Motor neuron (in vitro differentiated cells): ENCODE measurements around the gene LRTM2. TPM values are rescaled to one million over a fixed set of nuclear protein-coding genes. Genes with fewer than 3 reads are reported as not detected.

Source experiments
- ATAC-seq, 8 experiments: fragments of 200-7000 bp; cut with Tn5 transposase; replicated peaks in 6 of 8; 2 replicates each; pipeline ENCODE4 v1.8.0; 2021; ENCODE audit warnings: mild to moderate bottlenecking in 8 of 8, moderate library complexity in 8 of 8
- H3K27ac ChIP-seq, 2 donors: fragments of 250-450 bp; sonication (Bioruptor Pico); 2 replicates each; pipeline ENCODE4 v1.9.0; 2021; ENCODE audit warnings: antibody characterized with exemption in 2 of 2, mild to moderate bottlenecking in 2 of 2, moderate library complexity in 1 of 2
- H3K4me1 ChIP-seq, 2 donors: fragments of 250-450 bp; sonication (Bioruptor Pico); replicated peaks in 1 of 2; 2 replicates each; pipeline ENCODE4 v1.6.1; 2021; ENCODE audit warnings: antibody characterized with exemption in 2 of 2, mild to moderate bottlenecking in 2 of 2, moderate library complexity in 1 of 2
- H3K4me3 ChIP-seq, 5 donors: fragments of 250-450 bp; sonication (Bioruptor Pico); 2 replicates each; pipeline ENCODE4 v1.9.0; 2021; ENCODE audit warnings: antibody characterized with exemption in 5 of 5, mild to moderate bottlenecking in 5 of 5, moderate library complexity in 4 of 5
- WGBS, 10 experiments: fragments of 450-650 bp; shearing (Covaris generic); methylation state at CpG; one replicate each; pipeline ENCODE4 v1.0.0; 2022; 5-methylcytosine and 5-hydroxymethylcytosine counted together
- in situ Hi-C, 9 experiments: fragments of 400-800 bp; cut with MboI; loops; one replicate each; pipeline ENCODE4 v1.15.0; 2021; ENCODE audit warnings: low sequenced_read_pairs in 9 of 9, low pct_unique_long_range_greater_than_20kb in 2 of 9; ENCODE audit not compliant: unreplicated experiment in 9 of 9
- total RNA-seq, 8 experiments: library from RNA; unstranded; fragments of 300-600 nt; gene quantifications; 2 replicates each; pipeline versions ENCODE4 v1.2.3 to v1.2.4, GENCODE V29; 2022

LRTM2 gene
- total RNA-seq, 8 experiments from 2014 or later, result under 0.01 to 0.76 (median 0.25) TPM

- in situ Hi-C loops, result no loop called here
- Histone ChIP-seq H3K4me3 (no peak overlapping the region), H3K27ac (no peak overlapping the region), H3K4me1 (no peaks in the 10 kb centered on the region)
- WGBS, 10 experiments, result 29 to 90% (median 74%) methylated on average over 2 to 4 of the region's 8 CpGs; no CpG with 5 or more reads in 6 of the 10 experiments
- ATAC-seq, result no peak
Measured at GRCh38 chr12:1881301-1881700, 60.9 kb downstream of the LRTM2 start.

- Histone ChIP-seq H3K4me3 (no peak overlapping the region), H3K27ac (no peak overlapping the region), H3K4me1 (no peaks in the 10 kb centered on the region)
- in situ Hi-C loops, result no loop called here
- ATAC-seq, result no peak
- 0 to 62% (median 40%) methylated on average over 1 to 2 of the region's 3 CpGs; no CpG with 5 or more reads in 5 of the 10 experiments for WGBS, 10 experiments
Measured at GRCh38 chr12:1881936-1882335, 61.6 kb downstream of the LRTM2 start.

- no peak for ATAC-seq
- Histone ChIP-seq H3K4me1 (no peaks in the 10 kb centered on the region), H3K27ac (no peak overlapping the region), H3K4me3 (no peak overlapping the region)
- in situ Hi-C loops, result no loop called here
- WGBS, 10 experiments, result 0 to 100% (median 40%) methylated on average over 1 to 2 of the region's 8 CpGs; no CpG with 5 or more reads in 5 of the 10 experiments
Measured at GRCh38 chr12:1882405-1882804, 62.0 kb downstream of the LRTM2 start.

GRCh38 chr12:1882850-1883470 is 62.6 kb downstream of the LRTM2 start:
- no peak for ATAC-seq
- Histone ChIP-seq H3K27ac (no peak overlapping the region), H3K4me1 (no peaks in the 10 kb centered on the region), H3K4me3 (no peak overlapping the region)
- 33 to 93% (median 75%) methylated on average over 1 to 7 of the region's 19 CpGs; no CpG with 5 or more reads in 4 of the 10 experiments for WGBS, 10 experiments
- in situ Hi-C loops, result no loop called here

- H3K4me3 ChIP-seq, result no peak overlapping the region
- no peak for ATAC-seq
- no peak overlapping the region for H3K27ac ChIP-seq
- H3K4me1 ChIP-seq, result no peaks in the 10 kb centered on the region
- in situ Hi-C loops, result no loop called here
- WGBS, 10 experiments, result 0 to 60% (median 36%) methylated on average over 1 to 5 of the region's 8 CpGs; no CpG with 5 or more reads in 6 of the 10 experiments
Measured at GRCh38 chr12:1883513-1883912, 63.1 kb downstream of the LRTM2 start.

GRCh38 chr12:1884651-1885050 is 64.3 kb downstream of the LRTM2 start:
- no peaks in the 10 kb centered on the region for H3K4me1 ChIP-seq
- no peak overlapping the region for H3K27ac ChIP-seq
- in situ Hi-C loops, result no loop called here
- no peak overlapping the region for H3K4me3 ChIP-seq
- WGBS, 10 experiments, result 0 to 80% (median 13%) methylated on average over 1 to 3 of the region's 9 CpGs; no CpG with 5 or more reads in 7 of the 10 experiments
- no peak for ATAC-seq

GRCh38 chr12:1885082-1885596 is 64.8 kb downstream of the LRTM2 start:
- H3K4me3 ChIP-seq, result no peak overlapping the region
- H3K27ac ChIP-seq, result no peak overlapping the region
- 0 to 93% (median 81%) methylated on average over 1 to 3 of the region's 5 CpGs; no CpG with 5 or more reads in 4 of the 10 experiments for WGBS, 10 experiments
- in situ Hi-C loops, result no loop called here
- no peak for ATAC-seq
- no peaks in the 10 kb centered on the region for H3K4me1 ChIP-seq

- Histone ChIP-seq H3K27ac (no peak overlapping the region), H3K4me1 (no peaks in the 10 kb centered on the region), H3K4me3 (no peak overlapping the region)
- ATAC-seq, result no peak
- WGBS, 10 experiments, result 0 to 78% (median 45%) methylated on average over 1 to 9 of the region's 13 CpGs; no CpG with 5 or more reads in 2 of the 10 experiments
- in situ Hi-C loops, result no loop called here
Measured at GRCh38 chr12:1885599-1886245, 65.4 kb downstream of the LRTM2 start.

Other genes with a start within 250 kb of the LRTM2 start
- 10 to 100 TPM in 4 of 8 experiments, 1 to 10 TPM in 4; 5.6 to 25.6 (median 10.0) TPM for gene FBXL14, start 226.0 kb upstream of the LRTM2 start, total RNA-seq
- gene WNT5B, start 191.3 kb upstream of the LRTM2 start, total RNA-seq, result 10 to 100 TPM in 1 of 8 experiments, 1 to 10 TPM in 7; 1.7 to 26.5 (median 7.6) TPM
- gene ADIPOR2, start 129.5 kb upstream of the LRTM2 start, total RNA-seq, result 10 to 100 TPM; 14.1 to 49.4 (median 26.1) TPM
- gene CACNA2D4, start 98.1 kb downstream of the LRTM2 start, total RNA-seq, result 1 to 10 TPM in 4 of 8 experiments, under 1 TPM in 4; 0.22 to 2.5 (median 1.1) TPM
- gene DCP1B, start 183.9 kb downstream of the LRTM2 start, total RNA-seq, result 10 to 100 TPM; 12.7 to 24.5 (median 15.6) TPM
- gene CACNA1C, start 232.4 kb downstream of the LRTM2 start, total RNA-seq, result 10 to 100 TPM in 2 of 8 experiments, 1 to 10 TPM in 5, under 1 TPM in 1; 0.97 to 36.4 (median 5.1) TPM